ENCODE data around the gene TXLNG. TPM values are rescaled to one million over a fixed set of nuclear protein-coding genes. Genes with fewer than 3 reads are reported as not detected.
"Not testable (repeated sequence)": the region's sequence is repeated elsewhere in the genome, so short reads cannot be mapped to it uniquely, and the experiment has no call there.

TXLNG gene
- total RNA-seq, 1 donor from 2014 or later: 12.3 TPM

DNA sequence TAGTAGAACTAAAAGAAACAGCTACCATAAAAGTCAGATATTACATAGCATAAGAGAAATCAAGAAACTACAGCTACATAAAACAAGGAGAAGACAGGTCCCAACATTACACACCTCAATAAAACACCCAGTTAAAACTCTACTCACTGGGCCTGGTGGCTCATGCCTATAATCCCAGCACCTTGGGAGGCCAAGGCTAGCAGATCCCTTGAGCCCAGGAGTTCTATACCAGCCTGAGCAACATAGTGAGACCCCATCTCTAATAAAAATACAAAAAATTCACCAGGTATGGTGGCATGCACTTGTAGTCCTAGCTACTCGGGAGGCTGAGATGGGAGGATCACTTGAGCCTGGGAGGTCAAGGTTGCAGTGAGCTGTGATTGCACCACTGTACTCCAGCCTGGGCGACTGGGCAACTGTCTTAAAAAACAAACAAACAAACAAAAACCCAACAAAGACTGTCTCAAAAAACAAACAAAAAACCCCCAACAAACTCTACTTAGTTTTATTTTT, 15.2 kb upstream of the TXLNG start:
- no peak overlapping the region for H3K4me3 ChIP-seq (ENCODE audit: low read depth, low read length)
- DNase-seq (ENCODE audit: low read depth): no peak
- TF ChIP-seq, protein P1, sequence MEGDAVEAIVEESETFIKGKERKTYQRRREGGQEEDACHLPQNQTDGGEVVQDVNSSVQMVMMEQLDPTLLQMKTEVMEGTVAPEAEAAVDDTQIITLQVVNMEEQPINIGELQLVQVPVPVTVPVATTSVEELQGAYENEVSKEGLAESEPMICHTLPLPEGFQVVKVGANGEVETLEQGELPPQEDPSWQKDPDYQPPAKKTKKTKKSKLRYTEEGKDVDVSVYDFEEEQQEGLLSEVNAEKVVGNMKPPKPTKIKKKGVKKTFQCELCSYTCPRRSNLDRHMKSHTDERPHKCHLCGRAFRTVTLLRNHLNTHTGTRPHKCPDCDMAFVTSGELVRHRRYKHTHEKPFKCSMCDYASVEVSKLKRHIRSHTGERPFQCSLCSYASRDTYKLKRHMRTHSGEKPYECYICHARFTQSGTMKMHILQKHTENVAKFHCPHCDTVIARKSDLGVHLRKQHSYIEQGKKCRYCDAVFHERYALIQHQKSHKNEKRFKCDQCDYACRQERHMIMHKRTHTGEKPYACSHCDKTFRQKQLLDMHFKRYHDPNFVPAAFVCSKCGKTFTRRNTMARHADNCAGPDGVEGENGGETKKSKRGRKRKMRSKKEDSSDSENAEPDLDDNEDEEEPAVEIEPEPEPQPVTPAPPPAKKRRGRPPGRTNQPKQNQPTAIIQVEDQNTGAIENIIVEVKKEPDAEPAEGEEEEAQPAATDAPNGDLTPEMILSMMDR (conservative IDR thresholded peaks at IDR 0.05; ENCODE audit: low read depth, low read length): no peak

DNA sequence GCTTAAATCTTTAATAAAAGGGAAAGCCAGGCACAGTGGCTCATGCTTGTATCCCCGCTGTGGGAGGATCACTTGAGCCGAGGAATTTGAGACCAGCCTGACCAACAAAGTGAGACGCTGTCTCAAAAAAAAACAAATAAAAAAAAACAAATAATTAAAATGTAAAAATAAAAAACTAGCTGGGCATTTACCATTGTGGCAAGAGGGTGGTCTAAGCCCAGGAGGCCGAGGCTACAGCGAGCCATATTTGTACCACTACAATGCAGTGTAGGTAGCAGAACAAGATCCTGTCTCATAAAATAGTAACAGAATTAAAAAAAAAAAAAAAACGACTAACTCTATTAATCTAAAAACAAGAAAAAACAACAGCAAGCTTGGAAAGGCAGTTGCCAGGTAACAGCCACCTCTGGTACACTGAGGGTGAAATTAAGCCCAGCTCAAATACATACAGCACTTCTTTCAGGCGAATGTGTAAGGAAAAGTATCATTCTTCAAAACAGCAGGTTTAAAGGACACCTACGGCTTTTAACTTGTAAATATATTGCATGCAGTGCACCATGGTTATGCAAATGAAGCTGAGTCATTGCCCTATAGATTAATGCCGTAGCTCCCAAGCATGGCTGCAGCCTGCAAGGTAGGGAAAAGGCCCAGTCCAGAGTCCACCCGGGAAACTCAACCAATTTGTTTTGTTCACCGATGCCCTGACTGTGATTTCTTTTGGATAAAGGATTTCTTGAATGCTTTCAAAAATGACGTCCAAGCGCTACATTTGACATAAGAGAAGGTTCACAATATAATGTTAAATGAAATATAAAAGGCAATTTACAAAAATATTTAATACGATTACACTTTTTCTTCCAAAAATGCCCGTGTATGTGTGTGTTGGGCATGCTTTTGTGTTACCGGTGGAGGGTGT, 14.5 kb upstream of the TXLNG start:
- H3K4me3 ChIP-seq (ENCODE audit: low read depth, low read length): no peak overlapping the region
- TF ChIP-seq, protein P1 (conservative IDR thresholded peaks at IDR 0.05; ENCODE audit: low read depth, low read length): no peak
- no peak for DNase-seq (ENCODE audit: low read depth)

DNA sequence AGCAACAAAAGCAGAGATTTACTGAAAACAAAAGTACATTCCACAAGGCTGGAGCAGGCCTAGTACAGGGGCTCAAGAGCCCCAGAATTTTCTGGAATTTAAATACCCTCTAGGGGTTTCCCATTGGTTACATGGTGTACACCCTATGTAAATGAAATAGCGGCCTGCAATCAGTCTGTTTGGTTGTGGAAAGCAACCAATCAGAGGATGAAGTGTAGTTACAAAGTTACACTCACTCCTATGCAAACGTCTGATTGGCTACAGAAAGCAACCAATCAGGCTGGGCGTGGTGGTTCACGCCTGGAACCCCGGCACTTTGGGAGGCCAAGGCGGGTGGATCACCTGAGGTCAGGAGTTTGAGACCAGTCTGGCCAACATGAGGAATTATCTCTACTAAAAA, 13.8 kb upstream of the TXLNG start:
- TF ChIP-seq, protein P1 (conservative IDR thresholded peaks at IDR 0.05; ENCODE audit: low read depth, low read length): no peak
- H3K4me3 ChIP-seq (ENCODE audit: low read depth, low read length): no peak overlapping the region
- no peak for DNase-seq (ENCODE audit: low read depth)

DNA sequence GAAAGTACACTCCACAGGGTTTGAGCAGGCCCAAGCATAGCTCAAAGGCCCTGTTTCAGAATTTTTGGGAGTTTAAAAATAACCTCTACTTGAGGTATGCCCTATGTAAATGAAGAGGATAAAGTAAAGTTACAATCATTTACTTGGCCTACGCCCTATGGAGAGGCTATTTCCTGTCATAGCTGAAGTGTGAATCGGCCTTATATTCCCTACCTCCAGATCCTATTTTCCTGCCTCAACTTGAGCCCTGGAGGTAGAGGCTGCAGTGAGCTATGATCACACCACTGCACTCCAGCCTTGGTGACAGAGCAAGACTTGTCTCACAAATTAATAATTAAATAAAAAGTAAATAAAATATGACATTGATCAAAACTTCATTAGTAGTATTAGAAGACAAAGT, 11.5 kb upstream of the TXLNG start:
- TF ChIP-seq, protein P1 (conservative IDR thresholded peaks at IDR 0.05; ENCODE audit: low read depth, low read length): no peak
- DNase-seq (ENCODE audit: low read depth): no peak
- no peak overlapping the region for H3K4me3 ChIP-seq (ENCODE audit: low read depth, low read length)

DNA sequence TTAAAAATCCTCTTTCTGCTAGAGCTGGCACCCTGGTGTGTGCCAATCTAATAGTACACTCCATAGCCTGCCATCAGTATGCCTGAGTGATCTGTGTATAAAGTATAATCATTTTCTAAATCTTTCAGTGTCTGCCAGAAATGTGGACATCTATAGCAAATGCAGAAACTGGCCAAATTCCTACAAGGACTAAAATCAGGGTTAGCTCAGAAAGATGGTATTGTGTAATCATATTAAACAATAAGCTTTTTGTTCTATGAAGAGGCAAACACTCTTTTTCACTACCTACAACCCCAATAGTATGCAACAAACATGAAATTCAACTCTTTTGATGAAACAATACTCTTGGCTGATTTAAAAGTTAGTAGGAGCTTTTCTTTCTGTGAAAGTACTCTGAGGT, 7.7 kb upstream of the TXLNG start:
- TF ChIP-seq, protein P1 (conservative IDR thresholded peaks at IDR 0.05; ENCODE audit: low read depth, low read length): no peak
- DNase-seq (ENCODE audit: low read depth): no peak
- no peak overlapping the region for H3K4me3 ChIP-seq (ENCODE audit: low read depth, low read length)

DNA sequence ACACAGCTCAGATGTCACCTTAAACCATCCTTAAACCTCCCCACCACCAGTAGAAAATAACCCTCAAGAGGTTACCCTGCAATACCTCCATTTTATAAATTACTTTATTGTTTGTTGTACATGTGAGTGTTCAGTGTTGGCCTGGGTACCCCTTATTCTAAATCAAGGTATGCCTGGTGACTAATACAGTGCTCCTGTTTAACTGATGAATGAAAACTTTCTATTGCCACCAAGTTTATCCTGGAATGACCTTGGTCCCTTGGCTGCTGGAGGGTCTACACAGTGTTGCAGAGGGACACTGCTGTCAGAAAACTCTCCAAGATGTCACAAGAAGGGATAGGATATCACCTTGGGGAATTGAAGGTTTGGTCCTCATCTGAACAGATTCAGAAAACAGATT, 7.3 kb upstream of the TXLNG start:
- DNase-seq (ENCODE audit: low read depth): no peak
- H3K4me3 ChIP-seq (ENCODE audit: low read depth, low read length): no peak overlapping the region
- TF ChIP-seq, protein P1 (conservative IDR thresholded peaks at IDR 0.05; ENCODE audit: low read depth, low read length): no peak

DNA sequence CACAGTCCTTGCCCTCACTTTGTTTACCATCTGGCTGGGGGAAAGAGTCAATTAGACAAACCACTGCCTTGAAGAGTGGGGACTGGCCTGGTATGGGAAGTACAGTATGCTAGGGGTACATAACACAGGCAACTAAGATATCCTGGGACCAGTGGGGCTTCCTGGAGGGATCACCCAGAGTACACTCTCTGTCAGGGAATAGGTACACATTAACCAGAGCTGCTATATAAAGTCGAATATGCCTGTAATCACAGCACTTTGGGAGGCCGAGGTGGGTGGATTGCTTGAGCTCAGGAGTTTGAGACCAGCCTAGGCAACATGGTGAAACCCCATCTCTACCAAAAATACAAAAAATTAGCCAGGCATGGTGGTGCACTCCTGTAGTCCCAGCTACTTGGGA, 6.5 kb upstream of the TXLNG start:
- not testable (repeated sequence) for H3K4me3 ChIP-seq (ENCODE audit: low read depth, low read length); DNase-seq (ENCODE audit: low read depth)

Measured in epithelial cell of proximal tubule (primary cell).